IMR-90 (cell line): ENCODE results near the gene ETFB.

ENCODE experiments used
- BHLHE40 ChIP-seq: fragments of 150-350 bp; IDR thresholded peaks from 2 replicates; pipeline ENCODE4 v1.6.1; 2016; ENCODE audit warnings: mild to moderate bottlenecking, low read depth, low read length
- CEBPB ChIP-seq: IDR thresholded peaks from 2 replicates; pipeline ENCODE4 v1.6.1; 2012; ENCODE audit warnings: low read depth, low read length, improper control_type of control experiment
- CTCF ChIP-seq: conservative IDR thresholded peaks from 2 replicates; pipeline ENCODE4 v1.5.1; 2012; ENCODE audit warnings: mild to moderate bottlenecking, low read depth, low read length, improper control_type of control experiment
- ELK1 ChIP-seq: fragments of 150-350 bp; IDR thresholded peaks from 2 replicates; pipeline ENCODE4 v1.6.1; 2016; ENCODE audit warnings: low read depth, mild to moderate bottlenecking, low read length, moderate library complexity, borderline replicate concordance
- MAFK ChIP-seq: IDR thresholded peaks from 2 replicates; pipeline ENCODE4 v1.6.1; 2012; ENCODE audit warnings: low read depth, low read length, improper control_type of control experiment
- MXI1 ChIP-seq: IDR thresholded peaks from 2 replicates; pipeline ENCODE4 v1.6.1; 2012; ENCODE audit warnings: low read depth, mild to moderate bottlenecking, low read length, moderate library complexity, borderline replicate concordance
- NFE2L2 ChIP-seq: fragments of 150-350 bp; IDR thresholded peaks from 2 replicates; pipeline ENCODE4 v1.6.1; 2016; ENCODE audit warnings: low read depth, mild to moderate bottlenecking, low read length
- POLR2A ChIP-seq: IDR thresholded peaks from 2 replicates; pipeline ENCODE4 v1.6.1; 2012; ENCODE audit warnings: mild to moderate bottlenecking, low read depth, low read length
- RAD21 ChIP-seq: IDR thresholded peaks from 2 replicates; pipeline ENCODE4 v1.6.1; 2012; ENCODE audit warnings: low read length, improper control_type of control experiment
- RCOR1 ChIP-seq: IDR thresholded peaks from 2 replicates; pipeline ENCODE4 v1.6.1; 2012; ENCODE audit warnings: mild to moderate bottlenecking, low read length, improper control_type of control experiment; ENCODE audit not compliant: insufficient replicate concordance
- RFX5 ChIP-seq: IDR thresholded peaks from 2 replicates; pipeline ENCODE4 v1.8.0; 2012; ENCODE audit warnings: low read depth, mild to moderate bottlenecking, low read length, moderate library complexity
- SMC3 ChIP-seq: fragments of 150-350 bp; IDR thresholded peaks from 2 replicates; pipeline ENCODE4 v1.6.1; 2016; ENCODE audit warnings: low read depth, mild to moderate bottlenecking, antibody characterized with exemption, low read length, moderate library complexity
- TF ChIP-seq, protein P1 (sequence below): fragments of 150-350 bp; IDR thresholded peaks from 2 replicates; pipeline ENCODE4 v1.6.1; 2017; ENCODE audit warnings: mild to moderate bottlenecking, antibody characterized with exemption, low read length, low read depth

GRCh38 chr19:51396175-51396574 lies 30.0 kb upstream of the ETFB start:
- TF ChIP-seq CTCF (no peak), POLR2A (no peak), RAD21 (no peak), SMC3 (no peak), NFE2L2 (no peak), MAFK (no peak), ELK1 (no peak), RFX5 (no peak), RCOR1 (no peak), CEBPB (no peak), MXI1 (no peak), BHLHE40 (no peak)
- TF ChIP-seq, protein P1, sequence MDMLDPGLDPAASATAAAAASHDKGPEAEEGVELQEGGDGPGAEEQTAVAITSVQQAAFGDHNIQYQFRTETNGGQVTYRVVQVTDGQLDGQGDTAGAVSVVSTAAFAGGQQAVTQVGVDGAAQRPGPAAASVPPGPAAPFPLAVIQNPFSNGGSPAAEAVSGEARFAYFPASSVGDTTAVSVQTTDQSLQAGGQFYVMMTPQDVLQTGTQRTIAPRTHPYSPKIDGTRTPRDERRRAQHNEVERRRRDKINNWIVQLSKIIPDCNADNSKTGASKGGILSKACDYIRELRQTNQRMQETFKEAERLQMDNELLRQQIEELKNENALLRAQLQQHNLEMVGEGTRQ, result no peak
